LNCAP (cell line): ENCODE data around the gene RXRG.

Source experiments
- TF ChIP-seq, protein P1 (sequence below): fragments of 450-650 bp; IDR thresholded peaks from 2 replicates; pipeline ENCODE4 v1.5.1; 2017; ENCODE audit warnings: mild to moderate bottlenecking

Gene RXRG

DNA sequence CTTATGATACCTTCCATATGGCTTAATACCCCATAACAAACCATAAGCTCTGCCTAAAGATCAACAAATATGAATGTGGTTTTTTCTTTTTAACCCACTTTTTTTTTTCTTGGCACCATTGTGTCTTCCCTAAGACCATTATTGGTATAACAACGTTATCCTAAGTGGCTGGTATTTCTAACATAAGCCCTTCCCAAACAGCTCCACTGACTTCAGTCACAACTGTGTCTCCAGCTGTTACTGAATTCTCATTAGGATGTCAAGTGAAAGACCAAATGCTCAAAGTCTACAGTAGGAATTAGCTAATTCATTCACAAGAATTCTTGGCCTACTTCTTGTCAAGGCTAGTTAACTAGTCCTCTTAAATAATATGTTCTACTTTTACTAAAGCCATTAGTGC lies 4.2 kb upstream of the RXRG start:
- TF ChIP-seq, protein P1, sequence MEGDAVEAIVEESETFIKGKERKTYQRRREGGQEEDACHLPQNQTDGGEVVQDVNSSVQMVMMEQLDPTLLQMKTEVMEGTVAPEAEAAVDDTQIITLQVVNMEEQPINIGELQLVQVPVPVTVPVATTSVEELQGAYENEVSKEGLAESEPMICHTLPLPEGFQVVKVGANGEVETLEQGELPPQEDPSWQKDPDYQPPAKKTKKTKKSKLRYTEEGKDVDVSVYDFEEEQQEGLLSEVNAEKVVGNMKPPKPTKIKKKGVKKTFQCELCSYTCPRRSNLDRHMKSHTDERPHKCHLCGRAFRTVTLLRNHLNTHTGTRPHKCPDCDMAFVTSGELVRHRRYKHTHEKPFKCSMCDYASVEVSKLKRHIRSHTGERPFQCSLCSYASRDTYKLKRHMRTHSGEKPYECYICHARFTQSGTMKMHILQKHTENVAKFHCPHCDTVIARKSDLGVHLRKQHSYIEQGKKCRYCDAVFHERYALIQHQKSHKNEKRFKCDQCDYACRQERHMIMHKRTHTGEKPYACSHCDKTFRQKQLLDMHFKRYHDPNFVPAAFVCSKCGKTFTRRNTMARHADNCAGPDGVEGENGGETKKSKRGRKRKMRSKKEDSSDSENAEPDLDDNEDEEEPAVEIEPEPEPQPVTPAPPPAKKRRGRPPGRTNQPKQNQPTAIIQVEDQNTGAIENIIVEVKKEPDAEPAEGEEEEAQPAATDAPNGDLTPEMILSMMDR: no peak

- TF ChIP-seq, protein P1: no peak
These were observed 462 bp upstream of the RXRG start for GRCh38 chr1:165445388-165445787.

GRCh38 chr1:165443539-165444311 lies 1.2 kb downstream of the RXRG start:
- TF ChIP-seq, protein P1: no peak

DNA sequence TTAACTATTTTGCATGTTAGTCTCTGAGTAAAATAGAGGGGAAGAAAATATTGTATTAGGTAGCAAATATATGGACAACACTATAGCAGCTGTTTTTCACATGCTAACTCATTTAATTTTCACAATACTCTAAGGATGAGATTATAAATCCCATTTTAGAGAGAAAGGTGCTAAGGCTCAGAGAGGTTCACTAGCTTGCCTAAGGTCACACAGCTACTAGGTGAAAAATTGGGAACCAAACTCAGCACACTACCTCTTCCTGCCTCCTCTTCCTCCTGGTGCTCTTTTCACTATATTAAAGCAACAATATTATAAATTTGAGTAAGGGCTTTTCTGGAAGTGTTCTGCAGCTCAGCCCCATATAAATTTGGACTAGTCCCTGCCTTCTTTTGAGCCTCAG lies 2.3 kb downstream of the RXRG start:
- TF ChIP-seq, protein P1: no peak

- TF ChIP-seq, protein P1: no peak
These were observed 2.9 kb downstream of the RXRG start for GRCh38 chr1:165442053-165442452.

- TF ChIP-seq, protein P1: no peak
These were observed 3.6 kb downstream of the RXRG start for GRCh38 chr1:165441166-165441880.

DNA sequence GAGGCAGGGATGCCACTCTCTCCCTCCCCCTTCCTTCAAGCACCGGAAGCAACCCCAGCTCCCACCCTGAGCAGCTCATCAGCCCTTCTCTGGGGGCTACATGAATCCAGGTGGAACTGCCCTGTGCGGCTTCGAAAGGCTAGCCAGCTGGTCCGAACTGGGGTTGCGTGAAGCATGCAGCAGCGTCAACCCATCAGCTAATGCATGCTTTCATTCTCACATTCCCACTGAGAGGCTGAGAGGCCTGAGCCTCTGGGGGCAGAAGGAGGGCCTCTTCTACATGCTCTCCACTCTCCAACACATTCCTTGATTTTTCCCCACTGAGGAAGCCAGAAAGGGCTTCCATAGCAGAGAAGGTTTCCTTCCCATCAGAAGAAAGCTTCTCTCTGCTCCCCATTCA lies 5.6 kb downstream of the RXRG start:
- TF ChIP-seq, protein P1: no peak
